HG03442 (cell line): ENCODE measurements around the gene CWC25.

ENCODE experiments used
- ATAC-seq: cut with Tn5 transposase; IDR thresholded peaks from one replicate; pipeline ENCODE4 v1.9.1; 2021; ENCODE audit warnings: mild to moderate bottlenecking, moderate library complexity; ENCODE audit not compliant: unreplicated experiment

CWC25 gene

DNA sequence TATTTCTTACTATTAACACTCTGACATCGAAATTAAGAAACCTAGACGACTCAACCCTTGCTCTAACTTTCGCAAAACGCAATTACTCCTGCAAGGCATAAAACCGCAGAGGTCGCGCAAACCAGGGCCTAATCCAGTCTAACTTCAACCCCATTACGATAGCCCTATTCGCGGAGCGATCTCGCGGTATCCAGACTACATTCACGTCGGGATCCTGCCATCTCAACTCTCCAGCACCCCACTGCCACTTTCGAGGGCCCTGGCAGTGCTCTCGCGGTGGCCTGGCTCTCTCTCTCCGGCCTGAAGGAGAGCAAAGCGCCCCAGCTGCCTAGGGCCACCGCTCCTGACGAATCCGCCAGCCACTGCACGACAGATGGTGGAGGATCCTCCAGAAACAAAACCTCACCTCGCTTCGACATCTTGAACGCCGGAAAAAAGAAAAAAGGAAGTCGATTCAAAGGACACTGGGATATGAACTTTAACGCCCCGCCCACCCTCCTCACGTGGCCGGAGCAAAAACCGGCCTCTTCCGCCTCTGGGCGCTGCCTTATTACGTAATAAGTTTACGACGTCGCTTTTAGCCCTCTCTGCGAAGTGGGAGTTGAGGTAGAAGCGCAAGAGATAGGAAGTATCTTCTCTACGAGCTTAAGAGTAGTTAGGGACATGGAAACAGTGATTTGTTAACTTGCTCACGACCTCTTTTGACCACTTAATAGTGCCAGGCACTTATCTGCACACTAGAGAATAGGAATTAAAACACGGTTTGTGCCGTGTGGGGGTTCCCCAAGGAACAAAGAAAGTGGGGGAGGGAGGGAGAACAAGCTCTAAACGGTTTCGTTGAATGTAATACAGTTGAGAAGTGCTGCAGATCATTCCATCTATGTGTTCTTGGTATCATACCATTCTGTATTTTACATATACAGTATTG, 28.4 kb upstream of the CWC25 start, which contains the start of gene RPL23:
TSS of gene RPL23 (minus strand) at position 430 of the 928 bp plus-strand sequence. CDS start at position 419, 11 bp downstream.
- peak; percentile 80 for ATAC-seq

DNA sequence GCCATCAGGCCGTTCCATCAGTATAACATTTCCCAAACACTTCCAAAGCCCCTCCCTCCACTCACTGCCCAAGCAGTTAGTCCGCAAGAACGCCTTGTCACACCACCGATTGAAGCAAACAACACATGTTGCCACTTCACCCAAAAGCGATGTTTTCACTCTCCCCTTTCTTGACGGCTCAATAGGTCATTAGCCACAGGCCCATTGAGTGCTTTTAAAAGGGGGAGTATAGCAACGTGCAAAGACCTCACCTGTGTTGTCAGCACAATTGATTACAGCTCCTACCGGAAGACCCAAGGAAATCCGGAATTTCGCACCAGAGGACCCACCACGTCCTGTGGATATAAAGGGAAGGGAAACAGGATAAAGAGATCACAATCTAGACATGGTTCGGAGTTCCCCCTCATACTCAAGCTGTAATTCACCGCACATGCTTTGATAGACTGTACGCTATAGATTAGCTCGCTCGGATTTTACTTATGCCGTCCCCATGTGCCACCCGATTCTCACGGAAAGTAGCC, 27.7 kb upstream of the CWC25 start:
- ATAC-seq = no peak

DNA sequence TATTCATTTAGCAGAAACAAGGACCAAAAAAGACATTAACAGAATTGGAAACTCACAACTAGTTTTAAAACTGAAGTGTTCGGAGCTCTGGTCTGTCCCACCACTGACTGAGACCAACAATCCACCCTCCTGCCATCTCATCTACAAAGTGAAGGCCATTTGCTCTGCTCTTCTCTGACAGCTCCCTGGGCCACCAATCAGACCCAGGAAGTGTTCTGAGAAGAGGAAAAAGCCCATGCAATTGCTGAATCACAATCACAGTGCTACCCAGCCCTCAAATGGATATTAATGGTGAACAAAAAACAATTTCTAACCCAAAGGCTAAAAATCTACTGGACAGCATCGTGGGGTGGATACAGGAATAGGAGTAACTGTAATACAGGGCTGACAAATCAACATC, 26.3 kb upstream of the CWC25 start:
- ATAC-seq = no peak

DNA sequence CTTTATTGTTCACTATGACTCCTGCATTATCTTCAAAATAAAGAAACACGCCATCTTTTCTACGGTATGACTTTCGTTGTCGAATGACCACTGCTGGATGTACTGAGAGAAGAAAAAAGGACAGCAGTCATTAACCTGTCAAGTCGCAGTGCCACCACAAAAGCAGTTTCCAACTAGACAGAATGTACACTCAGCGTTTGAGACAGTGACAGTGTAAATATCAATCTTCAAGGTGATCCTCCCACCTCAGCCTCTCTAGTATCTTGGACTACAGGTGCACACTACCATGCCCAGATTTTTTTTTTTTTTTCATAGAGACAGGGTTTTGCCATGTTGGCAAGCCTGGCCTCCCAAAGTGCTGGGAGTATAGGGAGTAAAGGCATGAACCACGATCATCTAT, 25.3 kb upstream of the CWC25 start:
- ATAC-seq = no peak

DNA sequence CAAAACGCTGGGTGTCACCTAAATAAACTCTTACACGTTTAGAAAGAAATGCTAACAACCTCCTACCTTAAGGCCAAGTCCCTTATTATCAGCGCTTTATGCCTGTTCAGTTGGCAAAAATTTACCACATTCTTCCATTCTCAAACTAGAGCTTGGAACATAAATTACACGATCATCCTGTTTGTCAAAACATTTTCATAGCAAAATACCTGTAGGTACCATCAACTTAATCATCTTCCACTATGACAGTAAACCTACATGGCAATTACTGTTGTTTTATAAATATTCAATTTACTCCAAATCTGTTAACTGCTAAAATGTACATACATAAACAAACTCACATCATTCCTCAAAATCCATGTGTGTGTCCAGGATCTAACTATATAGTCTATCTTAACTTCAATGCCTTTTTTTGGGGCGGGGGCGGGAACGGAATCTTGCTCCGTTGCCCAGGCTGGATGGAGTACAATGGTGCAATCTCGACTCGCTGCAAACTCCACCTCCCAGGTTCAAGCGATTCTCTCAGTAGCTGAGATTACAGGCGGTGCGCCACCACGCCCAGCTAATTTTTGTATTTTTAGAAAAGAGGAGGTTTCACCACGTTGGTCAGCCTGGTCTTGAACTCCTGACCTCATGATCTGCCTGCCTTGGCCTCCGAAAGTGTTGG, 24.0 kb upstream of the CWC25 start:
- no peak for ATAC-seq

DNA sequence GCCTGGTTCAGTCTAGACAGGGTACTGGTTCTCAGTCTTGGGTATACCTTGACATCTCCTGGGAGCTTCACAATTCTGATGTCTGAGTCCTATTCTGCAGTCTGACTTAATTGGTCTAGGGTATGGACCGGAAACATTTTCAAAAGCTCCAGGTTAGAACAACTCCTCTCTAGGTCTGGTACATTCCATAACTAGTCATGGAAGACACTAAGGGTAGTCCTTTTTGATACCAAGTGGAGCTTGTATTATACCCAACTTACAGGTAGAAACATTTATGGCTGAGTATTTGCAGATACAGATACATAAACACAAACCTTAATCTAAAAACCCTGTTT, 23.4 kb upstream of the CWC25 start:
- ATAC-seq = no peak

DNA sequence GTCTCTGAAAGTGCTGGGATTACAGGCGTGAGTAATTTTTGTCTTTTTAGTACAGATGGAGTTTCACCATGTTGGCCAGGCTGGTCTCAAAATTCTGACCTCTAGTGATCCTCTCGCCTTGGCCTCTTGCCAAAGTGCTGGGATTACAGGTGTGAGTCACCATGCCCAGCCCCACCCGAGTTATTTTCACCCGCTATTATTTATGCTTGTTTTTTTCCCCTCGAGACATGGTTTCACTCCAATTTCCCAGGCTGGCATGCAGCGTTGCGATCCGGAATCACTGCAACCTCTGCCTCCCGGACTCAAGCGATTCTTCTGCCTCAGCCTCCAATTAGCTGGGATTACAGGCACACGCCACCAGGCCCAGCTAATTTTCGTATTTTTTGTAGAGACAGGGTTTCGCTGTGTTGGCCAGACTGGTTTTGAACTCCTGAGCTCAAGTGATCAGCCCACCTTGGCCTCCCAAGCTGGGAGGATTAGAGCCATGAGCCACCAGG, 19.2 kb upstream of the CWC25 start:
- no peak for ATAC-seq

DNA sequence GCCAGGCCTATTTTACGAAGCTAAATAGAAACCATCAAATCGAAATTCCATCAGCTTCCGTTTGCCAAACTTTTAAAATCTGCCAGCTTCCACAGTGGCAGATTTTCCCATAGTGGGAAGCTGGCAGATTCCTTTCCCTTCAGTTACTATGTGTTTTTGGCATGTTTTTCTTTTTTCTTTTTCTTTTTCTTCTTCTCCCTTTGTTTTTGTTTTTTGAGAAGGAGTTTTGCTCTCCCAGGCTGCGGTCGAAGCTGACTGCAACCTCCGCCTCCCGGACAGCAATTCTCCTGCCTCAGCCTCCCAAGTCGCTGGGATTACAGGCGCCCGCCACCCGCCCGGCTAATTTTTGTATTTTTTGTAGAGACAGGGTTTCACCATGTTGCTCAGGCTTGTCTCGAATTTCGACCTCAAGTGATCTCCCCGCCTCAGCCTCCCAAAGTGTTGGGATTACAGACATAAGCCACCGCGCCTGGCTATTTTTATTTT, 684 bp upstream of the CWC25 start:
- ATAC-seq = no peak

DNA sequence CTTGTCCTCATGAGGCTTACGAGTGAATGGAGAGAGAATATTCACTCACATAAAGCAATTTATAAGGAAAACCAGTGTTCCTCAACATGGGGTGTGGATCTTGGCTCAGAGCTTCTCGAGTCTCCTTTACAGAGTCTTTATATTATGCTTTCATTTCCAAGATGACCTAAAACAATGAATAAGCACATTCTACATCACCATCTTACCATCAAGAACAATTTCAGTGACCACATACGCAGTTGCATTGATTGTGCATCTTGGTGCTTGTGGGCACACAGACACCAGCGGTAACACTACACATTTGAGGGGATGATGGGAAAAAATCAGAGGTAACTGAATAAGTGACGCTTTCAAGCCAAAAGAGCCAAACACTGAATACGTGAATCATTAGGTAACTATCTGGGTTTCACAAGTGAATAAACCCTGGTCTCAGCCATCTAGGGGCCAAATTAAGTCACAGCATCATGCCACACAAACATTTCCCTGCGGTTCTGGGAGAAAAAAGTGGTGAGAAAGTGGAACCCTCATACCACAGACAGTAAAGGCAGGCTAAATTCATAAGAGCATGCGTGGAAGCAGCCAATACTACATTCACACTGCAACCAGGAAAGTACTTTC, 9.4 kb downstream of the CWC25 start:
- no peak for ATAC-seq

DNA sequence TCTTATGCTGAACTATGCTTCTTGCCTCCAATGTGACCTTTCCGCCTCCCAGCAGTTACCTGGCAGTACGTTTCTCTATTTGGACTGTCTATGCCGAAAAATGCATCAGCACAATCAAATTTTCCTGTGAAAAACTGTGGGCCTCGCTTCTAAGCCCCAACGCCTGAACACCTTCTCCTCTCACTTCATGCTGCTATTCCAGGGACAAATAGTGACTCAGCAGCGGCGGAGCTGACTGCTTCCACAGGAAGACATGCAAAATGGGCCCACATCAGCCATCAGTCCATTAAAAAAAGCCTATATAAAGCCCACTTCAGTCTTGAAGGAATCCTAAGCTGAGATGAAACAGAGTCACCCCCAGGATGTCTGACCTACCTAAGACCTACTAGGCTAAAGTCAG, 15.3 kb downstream of the CWC25 start:
- ATAC-seq = no peak

DNA sequence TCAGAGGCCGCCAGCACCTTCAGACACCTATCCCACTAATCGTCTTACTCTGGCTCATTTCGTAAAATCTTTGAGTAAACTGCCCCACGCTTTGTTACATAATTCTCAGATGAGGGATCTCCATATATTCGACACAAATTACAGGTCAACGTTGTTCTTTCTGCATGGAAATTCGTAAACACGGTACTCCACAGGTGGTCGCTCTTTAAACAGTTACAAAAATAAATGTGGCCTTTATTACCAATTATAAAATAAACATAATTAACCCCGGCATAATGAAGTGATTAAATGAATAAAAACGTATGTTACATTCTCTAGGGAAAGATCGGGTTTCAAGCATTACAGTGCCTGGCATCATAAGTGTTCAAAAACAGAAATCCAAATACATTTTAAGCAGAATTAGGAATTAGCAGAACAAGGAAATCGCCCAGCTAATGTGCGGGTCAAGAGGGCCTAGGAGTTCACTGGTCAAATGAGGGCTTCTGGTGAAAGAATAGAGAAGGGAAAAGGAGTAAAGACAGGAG, 24.8 kb downstream of the CWC25 start:
- ATAC-seq = no peak

DNA sequence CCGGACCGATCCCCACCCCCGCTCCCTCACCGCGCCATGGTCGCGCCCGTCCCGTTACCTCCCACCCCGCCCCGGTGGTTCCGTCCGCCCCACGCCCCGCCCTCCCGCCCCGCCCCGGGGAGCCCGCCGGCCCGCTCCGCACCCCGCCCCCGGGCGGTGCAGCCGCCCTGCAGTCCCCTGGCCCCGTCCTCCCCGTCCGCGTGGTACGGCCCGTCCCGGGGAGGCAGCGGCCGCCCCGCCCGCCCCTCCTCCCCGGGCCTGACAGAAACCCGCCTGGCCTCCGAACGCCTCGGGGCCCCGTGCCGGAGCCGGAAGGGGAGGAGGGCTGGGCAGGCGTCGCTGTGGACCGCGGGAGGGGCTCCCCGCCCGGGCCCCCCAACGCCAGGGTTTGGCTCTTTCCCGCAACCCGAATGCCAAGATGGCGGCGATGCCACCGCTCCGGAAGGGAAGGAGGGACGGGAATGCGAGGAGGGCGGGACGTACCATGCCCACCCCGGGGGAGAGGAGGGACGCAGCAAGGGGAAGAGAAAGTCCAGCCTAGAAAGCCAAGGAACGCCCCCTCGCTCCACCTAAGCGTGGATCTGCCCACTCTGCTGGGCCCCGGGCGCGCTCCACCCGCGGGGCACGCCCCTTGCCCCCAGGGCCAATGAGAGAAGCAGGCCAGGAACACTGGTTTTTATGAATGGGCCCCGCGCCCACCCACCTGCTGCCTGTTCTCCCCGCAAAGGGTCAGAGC, 25.5 kb downstream of the CWC25 start, which contains the start of gene PIP4K2B:
TSS of gene PIP4K2B (minus strand) at position 56 of the 736 bp plus-strand sequence. CDS start 132 bp downstream, outside the sequence.
- peak; percentile 84 for ATAC-seq

DNA sequence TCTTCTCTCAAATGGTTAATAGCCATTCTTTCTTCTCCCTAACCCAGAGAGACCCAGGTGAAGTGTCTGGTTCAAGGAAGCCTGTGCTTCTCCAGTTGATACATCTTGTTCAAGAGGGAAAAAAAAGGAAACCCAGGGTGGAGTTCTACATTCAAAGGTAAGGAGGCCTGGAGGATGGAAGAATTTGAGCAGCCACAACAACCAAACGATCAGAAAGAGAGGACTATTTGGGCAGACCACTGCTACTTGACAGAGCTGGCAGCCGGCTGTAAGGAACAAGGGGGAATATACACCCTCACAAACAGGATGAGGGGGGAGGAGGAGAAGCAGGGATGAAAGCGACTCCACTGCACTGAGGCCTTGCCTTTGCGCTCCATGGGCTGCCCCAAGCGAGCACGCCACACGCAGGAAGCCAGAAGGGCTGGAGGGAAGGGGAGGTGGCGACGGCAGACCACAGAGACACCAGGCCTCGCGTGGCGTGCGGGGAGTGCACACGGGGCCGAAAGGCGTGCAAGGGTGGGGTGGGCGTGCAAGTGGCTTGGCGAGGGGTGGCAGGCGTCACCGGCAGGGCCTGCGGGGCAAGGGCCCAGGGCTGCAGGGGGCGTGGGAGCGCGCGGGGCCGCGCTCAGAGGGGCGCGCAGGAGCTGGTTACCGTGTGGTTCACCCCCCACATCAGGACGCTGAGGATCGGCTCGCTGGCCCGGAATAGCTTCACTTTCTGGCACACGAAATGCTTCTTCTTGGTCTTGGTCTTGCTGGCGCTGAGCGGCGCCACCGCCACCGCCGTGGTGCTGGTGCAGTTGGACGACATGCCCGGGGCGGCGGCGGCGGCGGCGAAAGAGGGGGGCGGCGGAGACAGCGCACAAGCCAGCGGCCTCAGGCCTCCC, 26.3 kb downstream of the CWC25 start:
- peak; percentile 13 for ATAC-seq

DNA sequence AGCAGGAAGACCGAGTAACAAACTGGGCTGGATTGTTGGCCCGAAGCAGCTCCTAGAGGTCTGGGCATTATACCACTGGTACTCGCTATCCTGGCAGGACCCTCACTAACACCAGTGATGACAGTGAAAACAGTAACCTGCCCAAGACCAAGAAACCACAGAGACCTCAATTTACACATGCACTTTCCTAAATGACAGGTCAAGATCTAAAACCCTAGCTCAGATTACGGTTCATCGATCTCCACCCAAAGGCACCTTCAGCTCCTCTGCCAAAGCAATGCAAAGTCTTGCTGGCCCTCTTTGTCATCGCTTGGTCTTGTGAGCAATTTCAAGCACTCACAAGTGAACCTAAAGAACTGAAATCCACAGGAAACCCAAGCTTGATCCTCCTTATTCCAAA, 27.3 kb downstream of the CWC25 start:
- no peak for ATAC-seq

DNA sequence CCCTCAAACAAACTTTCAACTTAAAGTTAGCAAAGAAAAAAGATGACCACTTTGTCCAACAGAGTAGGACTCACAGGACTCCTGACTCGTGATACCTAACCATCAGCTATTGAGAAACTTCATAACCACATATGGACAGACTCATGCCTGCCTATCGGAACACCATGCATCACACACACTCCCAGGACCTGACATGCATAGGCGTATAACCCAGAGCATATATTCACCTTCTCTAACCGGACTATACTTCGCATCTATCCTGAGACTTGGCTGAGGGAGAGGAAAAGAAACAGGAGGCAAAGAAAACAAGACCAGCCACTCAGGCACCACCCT, 28.0 kb downstream of the CWC25 start:
- no peak for ATAC-seq

DNA sequence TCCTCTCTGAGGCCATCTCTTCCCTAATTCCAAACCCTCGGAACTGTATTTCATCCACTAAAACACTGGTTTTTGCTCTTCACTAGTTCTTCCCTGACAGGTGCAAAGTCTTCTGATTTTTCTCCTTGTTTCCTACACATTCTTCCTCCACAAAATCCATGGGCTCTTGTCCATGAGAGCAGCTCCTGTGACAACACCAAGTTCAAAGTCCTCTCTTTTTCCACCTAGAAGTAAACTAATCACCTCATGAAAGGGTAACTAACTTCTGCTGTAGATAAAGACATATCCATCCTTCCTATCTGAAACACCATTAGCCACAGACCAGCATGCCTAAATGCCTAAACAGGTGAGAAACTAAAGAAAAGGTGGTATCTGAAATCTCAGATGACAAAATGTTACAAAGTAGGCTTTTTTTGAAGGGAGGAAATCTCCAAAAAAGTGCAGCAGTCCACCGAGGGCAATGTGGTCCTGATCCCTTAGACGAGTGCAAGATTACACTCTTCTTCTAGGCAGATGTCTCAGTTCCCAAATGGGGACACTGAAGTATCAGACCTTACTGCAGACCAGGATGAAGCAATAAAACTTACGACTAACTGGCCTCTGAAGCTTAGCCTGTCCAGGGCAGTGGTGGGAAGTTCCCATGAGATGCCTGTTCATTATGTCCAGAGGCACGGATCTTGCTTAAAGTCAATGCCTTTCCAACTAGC, 28.5 kb downstream of the CWC25 start:
- ATAC-seq = no peak

DNA sequence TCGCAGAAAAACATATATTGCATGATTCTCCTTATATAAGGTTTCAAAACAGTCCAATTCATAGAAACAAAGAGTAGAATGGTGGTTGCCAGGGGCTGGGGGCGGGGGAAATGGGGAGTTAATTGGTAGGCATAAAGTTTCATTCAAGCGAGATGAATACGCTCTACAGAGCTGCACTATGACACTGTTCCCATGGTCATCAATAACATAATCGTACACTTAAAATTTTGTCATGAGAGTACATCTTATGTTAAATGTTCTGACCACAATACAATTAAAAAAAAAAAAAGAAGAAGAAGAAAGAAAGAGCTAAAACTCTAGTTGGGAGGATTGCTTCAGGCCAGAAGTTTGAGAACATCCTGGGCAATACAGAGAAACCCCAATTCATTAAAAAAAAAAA, 30.9 kb downstream of the CWC25 start:
- no peak for ATAC-seq

DNA sequence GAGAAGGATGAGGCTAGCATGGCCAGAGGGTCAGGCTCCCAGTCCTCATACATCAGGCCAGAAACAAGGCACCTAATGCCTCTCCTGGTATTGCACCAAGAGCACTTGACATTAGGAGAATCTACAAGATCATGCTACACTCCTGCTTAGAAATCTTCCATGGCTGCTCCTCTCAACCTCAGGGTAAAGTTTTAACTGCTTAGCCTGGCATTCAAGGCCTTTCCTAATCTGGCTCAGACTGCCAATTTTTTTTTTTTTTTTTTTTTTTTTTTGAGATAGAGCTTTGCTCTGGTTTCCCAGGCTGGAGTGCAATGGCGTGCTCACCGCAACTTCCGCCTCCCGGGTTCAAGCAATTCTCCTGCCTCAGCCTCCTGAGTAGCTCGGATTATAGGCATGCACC, 34.0 kb downstream of the CWC25 start:
- ATAC-seq = no peak
